G401 (cell line): ENCODE results near the gene C14orf119. TPM values are rescaled to one million over a fixed set of nuclear protein-coding genes. Genes with fewer than 3 reads are reported as not detected.
"Not testable (repeated sequence)": the region's sequence is repeated elsewhere in the genome, so short reads cannot be mapped to it uniquely, and the experiment has no call there.

Experiments
- DNase-seq: peaks from one replicate; pipeline ENCODE4 v3.0.0-alpha.2; 2015; ENCODE audit warnings: low spot score
- in situ Hi-C: cut with HindIII; loops from 2 replicates; pipeline ENCODE4 v1.10.0; 2016; ENCODE audit warnings: low sequenced_read_pairs, mixed read lengths
- total RNA-seq: library from RNA; depleted of rRNA; stranded (reverse); fragments of >200 nt; shearing (Covaris generic); gene quantifications from 2 replicates; pipeline ENCODE4 v1.2.3, GENCODE V29; 2014

The C14orf119 gene
- total RNA-seq, 1 experiment from 2014 or later = 55.2 TPM

- in situ Hi-C loops = no loop called here
- DNase-seq = no peak
Measured at GRCh38 chr14:23104070-23104590, 8.8 kb downstream of the C14orf119 start.

DNA sequence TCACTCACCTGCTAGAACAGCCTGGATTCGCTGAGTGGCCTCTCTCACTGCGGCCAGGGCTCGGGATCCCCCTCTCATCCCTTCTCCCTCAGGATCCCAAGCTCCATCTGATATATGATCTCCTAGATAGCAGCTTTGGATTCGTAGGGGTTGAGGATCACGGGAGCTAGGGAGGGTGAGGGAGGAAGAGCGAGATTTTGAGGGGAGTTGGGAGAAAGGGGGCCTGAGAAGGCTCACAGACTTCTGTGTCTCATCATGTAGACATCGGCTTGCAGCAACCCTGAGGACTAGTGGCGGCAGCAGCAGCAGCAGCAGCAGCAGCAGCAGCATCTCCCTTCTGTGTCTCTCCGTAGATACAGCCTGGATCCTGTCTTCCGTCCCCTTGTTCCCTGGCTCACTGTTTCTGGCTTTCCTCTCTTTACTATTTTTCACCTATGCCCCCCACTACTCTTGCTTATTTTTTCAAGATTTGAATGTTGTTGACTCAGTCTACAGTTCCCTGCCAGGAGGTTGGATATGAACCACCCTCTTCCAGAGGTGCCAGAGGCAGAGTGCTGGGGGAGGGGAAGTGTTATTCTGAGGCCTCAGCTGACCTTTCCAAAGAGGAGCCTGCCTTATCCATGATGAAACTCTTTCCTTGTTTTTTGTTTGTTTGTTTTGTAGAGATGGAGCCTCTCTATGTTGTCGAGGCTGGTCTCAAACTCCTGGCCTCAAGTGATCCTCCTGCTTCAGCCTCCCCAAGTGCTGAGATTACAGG is 9.5 kb downstream of the C14orf119 start, which contains the start of gene CIROP:
Gene CIROP, minus strand, starts transcription at position 399 of the 757 bp plus-strand sequence. Its CDS starts 69 bp downstream, at position 330.
- in situ Hi-C loops = no loop called here
- no peak for DNase-seq

DNA sequence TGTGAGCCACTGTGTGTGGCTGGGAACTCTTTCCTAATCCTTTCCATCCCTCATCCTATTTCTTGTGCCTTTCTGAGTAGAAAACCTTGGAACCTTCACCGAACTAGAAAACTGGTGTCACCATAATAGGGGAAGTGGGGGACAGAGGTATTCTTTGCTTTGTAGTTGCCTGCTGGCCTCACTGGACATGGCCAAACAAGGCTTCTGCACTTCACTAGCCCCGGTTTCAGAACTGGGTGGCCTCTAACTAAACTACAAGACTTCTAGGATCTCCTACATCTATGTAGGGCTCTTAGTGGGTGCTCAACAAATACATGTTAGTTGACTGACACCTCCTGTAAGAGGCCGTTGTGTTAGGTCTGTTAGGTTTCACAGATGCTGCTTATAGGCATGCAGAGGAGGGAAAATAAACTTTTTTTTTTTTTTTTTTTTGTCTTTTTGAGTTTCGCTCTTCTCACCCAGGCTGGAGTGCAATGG is 10.1 kb downstream of the C14orf119 start:
- in situ Hi-C loops = no loop called here
- no peak for DNase-seq

DNA sequence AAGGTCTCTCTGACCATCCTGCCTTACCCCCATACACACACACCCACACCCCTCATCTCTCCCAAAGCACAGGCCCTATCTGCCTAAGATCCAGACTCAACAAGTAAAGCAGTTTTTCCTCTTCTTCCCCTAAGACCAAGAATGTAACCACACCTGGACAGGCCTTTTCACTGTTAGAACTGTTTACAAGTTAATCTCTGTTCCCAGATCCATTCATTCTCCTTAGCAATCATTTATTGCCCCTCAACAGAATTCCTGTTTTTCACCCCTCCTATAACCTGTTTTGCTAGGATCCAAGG is 11.4 kb downstream of the C14orf119 start:
- in situ Hi-C loops = no loop called here
- DNase-seq = no peak

DNA sequence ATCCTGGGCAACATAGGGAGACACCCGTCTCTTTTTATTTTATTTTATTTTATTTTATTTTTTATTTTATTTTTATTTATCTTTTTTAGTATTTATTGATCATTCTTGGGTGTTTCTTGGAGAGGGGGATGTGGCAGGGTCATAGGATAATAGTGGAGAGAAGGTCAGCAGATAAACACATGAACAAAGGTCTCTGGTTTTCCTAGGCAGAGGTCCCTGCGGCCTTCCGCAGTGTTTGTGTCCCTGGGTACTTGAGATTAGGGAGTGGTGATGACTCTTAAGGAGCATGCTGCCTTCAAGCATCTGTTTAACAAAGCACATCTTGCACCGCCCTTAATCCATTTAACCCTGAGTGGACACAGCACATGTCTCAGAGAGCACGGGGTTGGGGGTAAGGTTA is 12.3 kb downstream of the C14orf119 start:
- in situ Hi-C loops, DNase-seq: not testable (repeated sequence)

GRCh38 chr14:23108169-23108568 is 12.9 kb downstream of the C14orf119 start:
- in situ Hi-C loops, DNase-seq: not testable (repeated sequence)

- DNase-seq = no peak
- in situ Hi-C loops = no loop called here
Measured at GRCh38 chr14:23109769-23110168, 14.5 kb downstream of the C14orf119 start.

DNA sequence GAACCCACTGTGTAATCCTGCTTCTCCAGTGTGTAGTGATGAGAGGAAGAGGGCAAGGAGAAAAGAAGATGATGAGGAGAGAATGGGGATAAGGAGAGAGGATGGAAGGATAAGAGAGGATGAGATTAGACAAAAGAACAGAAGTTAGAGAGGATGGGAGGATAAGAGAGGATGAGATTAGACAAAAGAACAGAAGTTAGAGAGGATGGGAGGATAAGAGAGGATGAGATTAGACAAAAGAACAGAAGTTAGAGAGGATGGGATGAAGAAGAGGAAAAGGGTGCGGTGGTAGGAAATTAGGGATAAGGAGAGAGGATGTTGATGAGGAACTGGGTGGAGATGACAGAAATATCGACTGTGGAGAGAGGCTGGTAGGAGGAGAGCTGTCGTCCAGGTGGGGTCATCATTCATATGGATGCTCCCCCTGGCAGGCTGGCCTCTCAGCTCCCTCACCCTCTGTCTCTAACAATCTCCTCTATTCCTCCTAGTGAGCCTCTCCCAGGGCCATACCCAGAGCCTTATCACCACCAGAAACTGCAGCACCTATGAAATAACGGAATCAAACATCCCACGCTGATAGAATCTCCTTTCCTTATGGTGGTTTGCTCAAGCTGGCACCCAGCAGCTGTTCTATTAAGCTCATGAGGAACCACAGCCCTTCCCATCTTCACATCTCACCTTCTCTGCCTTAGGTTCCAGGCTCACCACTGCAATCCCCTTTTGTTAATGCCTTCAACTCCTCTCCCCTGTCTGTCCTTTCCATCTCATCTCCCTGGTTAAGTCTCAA is 15.5 kb downstream of the C14orf119 start:
- no peak for DNase-seq
- in situ Hi-C loops = no loop called here

DNA sequence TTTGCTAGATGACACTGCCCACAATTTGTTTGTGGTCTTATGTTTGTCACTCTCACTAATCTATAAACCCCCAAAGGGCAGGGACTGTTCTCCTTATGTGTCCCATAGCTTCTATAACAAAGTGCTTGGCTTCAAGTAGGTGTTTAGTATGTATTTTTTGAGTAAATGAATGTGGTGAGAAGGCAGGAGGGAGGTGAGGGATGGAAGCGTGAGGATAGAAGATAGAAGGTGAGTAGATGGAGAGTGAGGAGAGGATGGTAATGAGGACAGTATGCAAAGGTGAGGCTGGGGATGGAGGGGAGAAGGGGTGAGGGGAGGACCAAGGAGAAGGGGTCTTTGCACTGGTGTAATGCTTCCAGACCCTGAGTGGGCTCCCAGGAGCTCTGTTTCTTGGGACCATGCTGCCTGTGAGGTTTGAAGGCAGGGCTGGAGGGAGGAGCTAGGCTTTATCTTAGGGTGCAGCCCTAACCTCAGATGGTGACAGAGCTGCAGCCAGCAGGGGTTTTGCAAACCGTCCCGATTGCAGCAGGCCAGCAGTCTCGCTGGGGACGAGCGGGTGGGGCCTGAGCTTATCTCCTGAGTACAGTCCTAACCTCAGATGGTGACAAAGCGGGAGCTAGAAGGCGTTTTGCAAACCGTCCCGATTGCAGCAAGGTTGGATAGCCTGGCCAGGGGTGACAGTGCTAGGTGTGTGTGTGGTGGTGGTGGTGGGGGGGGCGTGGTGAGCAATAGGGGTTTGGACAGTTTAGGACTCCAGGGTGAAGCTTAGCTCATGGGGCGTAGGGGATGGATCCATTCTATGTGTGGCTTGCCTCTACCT is 17.3 kb downstream of the C14orf119 start:
- no peak for DNase-seq

GRCh38 chr14:23113431-23114119 is 18.3 kb downstream of the C14orf119 start:
- no peak for DNase-seq
- in situ Hi-C loops = no loop called here

More for the DNA sequence above, 17.3 kb downstream of the C14orf119 start:
- in situ Hi-C loops = no loop called here

DNA sequence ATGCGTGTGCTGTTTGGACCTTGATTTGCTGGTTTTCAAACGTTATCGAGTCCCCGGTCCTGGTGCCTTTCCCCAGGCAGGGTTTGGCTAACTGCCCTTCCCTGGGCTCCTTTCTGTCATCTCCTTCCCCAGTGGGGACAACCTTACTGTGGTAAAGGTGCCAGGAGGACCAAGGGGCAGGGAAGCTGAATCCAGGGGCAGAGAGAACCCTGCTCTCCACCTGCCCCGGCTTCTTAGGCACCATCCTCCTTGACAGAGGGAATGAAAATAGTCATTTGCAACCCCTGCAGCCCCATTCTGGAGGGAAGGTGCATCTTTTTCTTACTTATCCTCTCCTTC is 18.8 kb downstream of the C14orf119 start:
- in situ Hi-C loops = no loop called here
- no peak for DNase-seq

DNA sequence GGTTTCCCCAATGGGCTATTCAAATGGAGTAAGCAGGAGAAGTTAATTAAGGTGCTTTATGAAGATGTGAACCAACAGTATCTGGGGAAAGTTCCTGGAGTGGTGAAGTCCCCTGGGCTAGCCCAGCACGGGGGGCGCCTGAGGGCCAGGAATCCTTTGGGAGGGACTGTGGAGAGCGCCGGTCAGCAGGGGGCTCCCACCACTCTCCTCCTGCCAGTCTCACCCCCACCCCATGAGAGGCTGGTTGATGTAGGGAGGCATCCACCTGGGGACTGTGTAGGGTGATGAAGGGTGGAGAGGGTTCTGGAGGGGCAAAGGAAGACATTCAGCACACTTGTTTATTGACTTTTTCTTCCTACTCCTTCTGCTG is 19.3 kb downstream of the C14orf119 start:
- no peak for DNase-seq
- in situ Hi-C loops = no loop called here

DNA sequence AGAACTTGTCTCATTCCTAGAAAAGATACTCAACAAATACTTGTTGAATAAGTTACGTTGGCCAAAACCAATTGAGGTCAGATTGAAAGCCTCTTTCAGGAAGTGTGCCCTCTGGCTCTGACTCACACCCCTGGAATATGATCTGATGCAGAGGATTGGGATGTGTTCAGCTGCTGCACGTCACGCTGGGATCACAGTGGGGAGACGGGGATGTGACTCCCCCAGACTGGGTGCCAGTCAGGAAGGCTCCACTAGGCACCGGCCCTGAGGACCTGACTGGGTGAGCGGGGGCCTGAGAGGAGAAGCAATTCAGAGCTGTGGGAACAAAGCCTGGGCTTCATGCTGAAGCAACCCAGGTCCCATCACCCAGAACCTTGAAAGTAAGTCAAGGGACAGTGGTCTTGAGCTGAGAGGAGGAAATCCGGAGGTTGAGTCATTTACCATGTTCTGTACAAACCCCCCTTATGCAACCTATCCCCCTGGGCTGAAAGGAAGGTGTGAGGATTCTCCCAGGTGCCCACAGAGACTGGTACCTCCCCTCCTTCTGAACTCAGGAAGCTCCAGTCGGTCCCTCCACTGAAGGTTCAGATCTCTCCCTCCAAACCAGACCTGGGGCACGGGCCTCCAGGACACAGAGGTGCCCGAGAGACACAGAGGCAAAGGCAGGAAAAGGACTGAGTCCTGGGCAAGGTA is 19.9 kb downstream of the C14orf119 start:
- DNase-seq = no peak
- in situ Hi-C loops = no loop called here

DNA sequence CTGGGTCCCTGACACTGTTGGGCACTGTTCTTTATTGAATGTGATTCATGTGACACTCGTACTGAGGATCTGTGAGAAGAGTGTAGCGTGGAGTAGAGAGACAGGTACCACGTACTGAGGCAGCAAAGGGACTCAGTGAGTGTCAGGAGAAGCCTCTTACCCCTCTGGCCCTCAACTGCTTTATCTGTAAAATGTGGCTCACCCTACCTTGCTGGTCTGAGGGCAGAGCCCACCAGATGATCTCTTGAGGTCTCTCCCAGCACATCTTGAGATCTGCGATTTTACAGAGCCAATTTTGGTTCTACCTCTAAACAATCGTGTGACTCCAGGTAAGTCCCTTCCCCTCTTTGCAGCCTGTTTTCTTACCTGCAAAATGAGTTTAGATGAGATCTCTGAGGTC is 20.6 kb downstream of the C14orf119 start:
- no peak for DNase-seq
- in situ Hi-C loops = no loop called here

- DNase-seq = no peak
- in situ Hi-C loops = no loop called here
Measured at GRCh38 chr14:23117371-23118020, 22.2 kb downstream of the C14orf119 start.

- in situ Hi-C loops = no loop called here
- DNase-seq = no peak
Measured at GRCh38 chr14:23118506-23119362, 23.4 kb downstream of the C14orf119 start, which contains the start of gene CEBPE. Gene CEBPE (minus strand): TSS chr14:23119255. CDS start chr14:23119091, 164 bp downstream.
